IMR-90 (cell line): ENCODE results near the gene KLHL36. TPM values are rescaled to one million over a fixed set of nuclear protein-coding genes. Genes with fewer than 3 reads are reported as not detected.
"Not testable (repeated sequence)": the region's sequence is repeated elsewhere in the genome, so short reads cannot be mapped to it uniquely, and the experiment has no call there.

ENCODE experiments used
- ATAC-seq: fragments of 200-7000 bp; cut with Tn5 transposase; 2 replicates; pipeline ENCODE4 v1.9.1; 2020; ENCODE audit warnings: low read depth, mild to moderate bottlenecking, moderate library complexity
- BruUV-seq: library from RNA; stranded (reverse); fragments of 400-500 nt; replicated peaks from 2 replicates; lab custom pipeline; 2021; lab: Mats Ljungman, UMichigan
- CTCF ChIA-PET: fragments of 300-600 bp; formaldehyde crosslinking; extraction: SDS; loops from one replicate; lab custom pipeline; 2021; ENCODE audit warnings: antibody characterized with exemption; lab: Yijun Ruan, JAX
- POLR2A ChIA-PET: fragments of 300-600 bp; sonication (Branson Sonifier 250); formaldehyde crosslinking; loops from one replicate; lab custom pipeline; 2022; ENCODE audit warnings: antibody characterized with exemption; ENCODE audit not compliant: unreplicated experiment; lab: Charles Lee
- DNase-seq: peaks from one replicate; pipeline ENCODE4 v3.0.0; 2013
- H2AFZ ChIP-seq: replicated peaks from 2 replicates; pipeline ENCODE3; 2013; ENCODE audit warnings: low read length, mild to moderate bottlenecking; ENCODE audit not compliant: poor library complexity
- H2AK5ac ChIP-seq: 2 replicates; pipeline ENCODE4 v1.6.1; 2013; ENCODE audit warnings: low read depth, low read length, inconsistent platforms
- H2AK9ac ChIP-seq: replicated peaks from 2 replicates; pipeline ENCODE3; 2013; ENCODE audit warnings: mild to moderate bottlenecking, low read depth, low read length, moderate library complexity; ENCODE audit not compliant: poor library complexity
- H2BK120ac ChIP-seq: 2 replicates; pipeline ENCODE4 v1.6.1; 2013; ENCODE audit warnings: low read depth, low read length, inconsistent platforms
- H2BK15ac ChIP-seq: 3 replicates; pipeline ENCODE4 v1.6.1; 2013; ENCODE audit warnings: low read depth, low read length, inconsistent platforms
- H2BK20ac ChIP-seq: 2 replicates; pipeline ENCODE4 v1.6.1; 2013; ENCODE audit warnings: low read depth, mild to moderate bottlenecking, inconsistent platforms, low read length, moderate library complexity
- H2BK5ac ChIP-seq: 2 replicates; pipeline ENCODE4 v1.6.1; 2013; ENCODE audit warnings: mild to moderate bottlenecking, low read depth, low read length, inconsistent platforms; ENCODE audit not compliant: poor library complexity, severe bottlenecking
- H3K14ac ChIP-seq: replicated peaks from 2 replicates; pipeline ENCODE4 v1.6.1; 2013; ENCODE audit warnings: low read depth, low read length, inconsistent platforms
- H3K18ac ChIP-seq: 2 replicates; pipeline ENCODE4 v1.6.1; 2013; ENCODE audit warnings: low read depth, low read length, control low read depth
- H3K23ac ChIP-seq: 2 replicates; pipeline ENCODE4 v1.6.1; 2013; ENCODE audit warnings: low read depth, low read length, inconsistent platforms
- H3K27ac ChIP-seq: 2 replicates; pipeline ENCODE4 v1.5.1; 2013; ENCODE audit warnings: mild to moderate bottlenecking, control low read depth, low read length; ENCODE audit not compliant: insufficient read depth
- H3K27me3 ChIP-seq: 2 replicates; pipeline ENCODE4 v1.6.1; 2013; ENCODE audit warnings: low read length; ENCODE audit not compliant: control insufficient read depth, insufficient read depth
- H3K36me3 ChIP-seq: 2 replicates; pipeline ENCODE4 v1.6.1; 2013; ENCODE audit warnings: low read length, mixed read lengths; ENCODE audit not compliant: control insufficient read depth, insufficient read depth
- H3K4ac ChIP-seq: 2 replicates; pipeline ENCODE4 v1.6.1; 2013; ENCODE audit warnings: low read depth, low read length, inconsistent platforms
- H3K4me1 ChIP-seq: 2 replicates; pipeline ENCODE4 v1.6.1; 2013; ENCODE audit warnings: low read length, mixed read lengths; ENCODE audit not compliant: control insufficient read depth, insufficient read depth
- H3K4me2 ChIP-seq: 2 replicates; pipeline ENCODE4 v1.6.1; 2013; ENCODE audit warnings: low read depth, mild to moderate bottlenecking, control low read depth, low read length, moderate library complexity
- H3K4me3 ChIP-seq: 2 replicates; pipeline ENCODE4 v1.5.1; 2013; ENCODE audit warnings: low read depth, mild to moderate bottlenecking, control low read depth, low read length, moderate library complexity; ENCODE audit not compliant: insufficient read depth
- H3K56ac ChIP-seq: 2 replicates; pipeline ENCODE4 v1.6.1; 2013; ENCODE audit warnings: low read length, inconsistent platforms; ENCODE audit not compliant: insufficient read depth; ENCODE audit errors: extremely low read depth
- H3K79me1 ChIP-seq, 2 experiments: 2 replicates each; pipeline ENCODE4 v1.6.1; 2013; ENCODE audit warnings: low read length in 2 of 2, inconsistent platforms in 1 of 2, low read depth in 1 of 2
- H3K9ac ChIP-seq: 2 replicates; pipeline ENCODE4 v1.6.1; 2013; ENCODE audit warnings: low read depth, low read length, control low read depth
- H3K9me1 ChIP-seq: 2 replicates; pipeline ENCODE4 v1.6.1; 2013; ENCODE audit warnings: low read length, inconsistent platforms; ENCODE audit not compliant: insufficient read depth
- H3K9me3 ChIP-seq: 2 replicates; pipeline ENCODE4 v1.6.1; 2013; ENCODE audit warnings: low read length; ENCODE audit not compliant: control insufficient read depth, insufficient read depth
- H4K20me1 ChIP-seq: 2 replicates; pipeline ENCODE4 v1.6.1; 2013; ENCODE audit warnings: low read length, inconsistent platforms; ENCODE audit not compliant: insufficient read depth
- H4K5ac ChIP-seq: 2 replicates; pipeline ENCODE4 v1.6.1; 2013; ENCODE audit warnings: mild to moderate bottlenecking, low read depth, low read length, control low read depth
- H4K8ac ChIP-seq, 2 experiments: 2 replicates each; pipeline ENCODE4 v1.6.1; 2013; ENCODE audit warnings: low read depth in 2 of 2, low read length in 2 of 2, control low read depth in 1 of 2, inconsistent platforms in 1 of 2
- H4K91ac ChIP-seq: 2 replicates; pipeline ENCODE4 v1.6.1; 2013; ENCODE audit warnings: low read depth, low read length, inconsistent platforms; ENCODE audit not compliant: insufficient read depth
- ELK1 ChIP-seq: fragments of 150-350 bp; IDR thresholded peaks from 2 replicates; pipeline ENCODE4 v1.6.1; 2016; ENCODE audit warnings: low read depth, mild to moderate bottlenecking, low read length, moderate library complexity, borderline replicate concordance
- POLR2A ChIP-seq: IDR thresholded peaks from 2 replicates; pipeline ENCODE4 v1.6.1; 2012; ENCODE audit warnings: mild to moderate bottlenecking, low read depth, low read length
- RFX5 ChIP-seq: IDR thresholded peaks from 2 replicates; pipeline ENCODE4 v1.8.0; 2012; ENCODE audit warnings: low read depth, mild to moderate bottlenecking, low read length, moderate library complexity
- WGBS, 2 experiments: methylation state at CpG; one replicate each; pipeline versions ENCODE4 v1.1.5 to v1.1.7; 2013; ENCODE audit warnings: missing lambda C conversion rate in 2 of 2; ENCODE audit not compliant: insufficient read length in 1 of 2; ENCODE audit errors: extremely low coverage in 2 of 2; 5-methylcytosine and 5-hydroxymethylcytosine counted together
- dilution Hi-C: fragments of 300-500 bp; cut with HindIII; formaldehyde crosslinking; loops from one replicate; pipeline ENCODE4 v1.14.3; 2018; ENCODE audit warnings: low sequenced_read_pairs; ENCODE audit not compliant: unreplicated experiment
- in situ Hi-C: fragments of 300-500 bp; cut with MboI; formaldehyde crosslinking; loops from 3 replicates; pipeline ENCODE4 v1.14.3; 2019; ENCODE audit warnings: low sequenced_read_pairs, inconsistent platforms, mixed read lengths
- intact Hi-C: fragments of 100-400 bp; cut with micrococcal nuclease; formaldehyde crosslinking; loops from 2 replicates; pipeline ENCODE4 v1.10.0; 2022
- polyA plus RNA-seq, 3 experiments: library from polyadenylated mRNA; depleted of rRNA; stranded (reverse); fragments of >200 nt; gene quantifications; 2 replicates each; pipeline ENCODE4 v1.2.3, GENCODE V29; 2012; ENCODE audit warnings: low replicate concordance in 1 of 3
- total RNA-seq: library from RNA; depleted of rRNA; stranded (reverse); fragments of >200 nt; gene quantifications from 2 replicates; pipeline ENCODE4 v1.2.3, GENCODE V29; 2012

Gene KLHL36
- total and polyA plus RNA-seq, 2 of the 4 experiments (the other 2 are of a cell fraction) = 45.9 to 46.3 TPM

GRCh38 chr16:84631886-84632285 lies 16.4 kb upstream of the KLHL36 start:
- TF ChIP-seq POLR2A (no peak), RFX5 (no peak), ELK1 (no peak)
- ChIA-PET POLR2A (no interaction called here), CTCF (no interaction called here)
- DNase-seq (no peak), ATAC-seq (no peak)
- no peak overlapping the region for H4K8ac ChIP-seq
- in situ Hi-C loops = loop anchor here (25.0 kb wide), 2 partner anchors 330 to 345 kb away; partner anchors contain the start of gene WFDC1
- no peak overlapping the region for H2AFZ ChIP-seq
- no peaks in the 10 kb centered on the region for H4K20me1 ChIP-seq
- H3K23ac ChIP-seq = no peak overlapping the region
- H4K5ac ChIP-seq = no peak overlapping the region
- H3K27ac ChIP-seq = no peak overlapping the region
- no peak overlapping the region for H3K56ac ChIP-seq
- no peaks in the 10 kb centered on the region for H3K79me1 ChIP-seq
- H3K4ac ChIP-seq = no peak overlapping the region
- no peak overlapping the region for H3K18ac ChIP-seq
- no peak overlapping the region for H2BK20ac ChIP-seq
- H2BK120ac ChIP-seq = no peak overlapping the region
- intact Hi-C loops = no loop called here
- BruUV-seq = no TSS peak
- H3K4me1 ChIP-seq = peaks cover 4% of the 10 kb centered on the region; the same call in 1 of the 2 replicates
- H3K4me2 ChIP-seq = no peak overlapping the region
- no peak overlapping the region for H3K4me3 ChIP-seq
- H3K9me1 ChIP-seq = peaks cover 7% of the 10 kb centered on the region; the same call in 1 of the 2 replicates
- no peak overlapping the region for H2AK5ac ChIP-seq
- H3K9ac ChIP-seq = no peak overlapping the region
- dilution Hi-C loops = no loop called here
- no peak overlapping the region for H2BK15ac ChIP-seq
- no peak overlapping the region for H4K91ac ChIP-seq
- WGBS, 2 experiments = no CpG with 5 or more reads among the region's 6 CpGs
- no peaks in the 10 kb centered on the region for H3K27me3 ChIP-seq
- H3K36me3 ChIP-seq = no peaks in the 10 kb centered on the region
- H2BK5ac ChIP-seq = no peak overlapping the region
- no peaks in the 10 kb centered on the region for H3K9me3 ChIP-seq
- H2AK9ac ChIP-seq = no peak overlapping the region
- H3K14ac ChIP-seq = no peak overlapping the region

- H4K20me1 ChIP-seq, CTCF ChIA-PET, ATAC-seq, POLR2A ChIA-PET, BruUV-seq, H2BK20ac ChIP-seq, H2BK15ac ChIP-seq, H3K9me3 ChIP-seq, H3K9me1 ChIP-seq, H2AFZ ChIP-seq, H3K14ac ChIP-seq, DNase-seq, H4K8ac ChIP-seq, dilution Hi-C loops, H3K4ac ChIP-seq, H3K4me2 ChIP-seq, H3K56ac ChIP-seq, H2AK9ac ChIP-seq, H2BK120ac ChIP-seq, H3K79me1 ChIP-seq, H3K4me1 ChIP-seq, H3K27me3 ChIP-seq, intact Hi-C loops, H3K9ac ChIP-seq, H4K91ac ChIP-seq, H2BK5ac ChIP-seq, H2AK5ac ChIP-seq, H3K27ac ChIP-seq, H3K18ac ChIP-seq, H3K36me3 ChIP-seq, H4K5ac ChIP-seq, H3K23ac ChIP-seq, H3K4me3 ChIP-seq: not testable (repeated sequence)
- 80% methylated on average over 1 of the region's 7 CpGs; no CpG with 5 or more reads in 1 of the 2 experiments for WGBS, 2 experiments
- in situ Hi-C loops = loop anchor here (25.0 kb wide), 2 partner anchors 329 to 346 kb away; partner anchors contain the start of gene WFDC1
These were observed 15.4 kb upstream of the KLHL36 start for GRCh38 chr16:84632862-84633261.
